A549 (cell line): Measurements from ENCODE around the gene KIF16B.

Experiments used
- CHD2 ChIP-seq: fragments of 150-350 bp; IDR thresholded peaks from 2 replicates; pipeline ENCODE4 v1.6.1; 2014; ENCODE audit warnings: low read length; ENCODE audit not compliant: partially characterized antibody
- CHD4 ChIP-seq: fragments of 200-600 bp; sonication (generic); IDR thresholded peaks from 2 replicates; pipeline ENCODE4 v1.6.1; 2016; ENCODE audit warnings: antibody characterized with exemption, mild to moderate bottlenecking, borderline replicate concordance
- EP300 ChIP-seq, 2 experiments: fragments of >200 bp; sonication (Bioruptor Twin); formaldehyde crosslinking; IDR thresholded peaks; 2 replicates in 1 of 2; 3 replicates in 1 of 2; pipeline ENCODE4 v1.6.1; 2016 to 2017
- HDAC2 ChIP-seq: fragments of 200-600 bp; sonication (generic); IDR thresholded peaks from 2 replicates; pipeline ENCODE4 v1.6.1; 2016
- MAFK ChIP-seq: fragments of 450-650 bp; IDR thresholded peaks from 2 replicates; pipeline ENCODE4 v1.6.1; 2014; ENCODE audit not compliant: partially characterized antibody
- MAZ ChIP-seq: fragments of 150-350 bp; IDR thresholded peaks from 2 replicates; pipeline ENCODE4 v1.6.1; 2014; ENCODE audit warnings: antibody characterized with exemption, low read depth, low read length, borderline replicate concordance
- POLR2A ChIP-seq: IDR thresholded peaks from 2 replicates; pipeline ENCODE4 v1.6.1; 2012; ENCODE audit warnings: mild to moderate bottlenecking, low read length
- SMC3 ChIP-seq: fragments of >200 bp; sonication (Bioruptor Twin); formaldehyde crosslinking; IDR thresholded peaks from 3 replicates; pipeline ENCODE4 v1.6.1; 2018; ENCODE audit warnings: inconsistent platforms
- ZFP36 ChIP-seq: fragments of 450-650 bp; IDR thresholded peaks from 2 replicates; pipeline ENCODE4 v1.6.1; 2014; ENCODE audit warnings: borderline replicate concordance; ENCODE audit not compliant: partially characterized antibody
- TF ChIP-seq, protein P1 (sequence below): fragments of >200 bp; sonication (Bioruptor Twin); formaldehyde crosslinking; IDR thresholded peaks from 3 replicates; pipeline ENCODE4 v1.5.1; 2016
- TF ChIP-seq, protein P2 (sequence below): fragments of 150-350 bp; IDR thresholded peaks from 2 replicates; pipeline ENCODE4 v1.6.1; 2014; ENCODE audit warnings: low read depth, mild to moderate bottlenecking, low read length
- TF ChIP-seq, protein P3 (sequence below): fragments of 250-450 bp; sonication (Bioruptor Pico); IDR thresholded peaks from 2 replicates; pipeline ENCODE4 v1.5.0; 2021; ENCODE audit warnings: mild to moderate bottlenecking, moderate library complexity, borderline replicate concordance
- TF ChIP-seq, protein P4 (sequence below): fragments of 200-600 bp; sonication (generic); IDR thresholded peaks from 2 replicates; pipeline ENCODE4 v1.6.1; 2016; ENCODE audit warnings: antibody characterized with exemption, mild to moderate bottlenecking, moderate library complexity
- TF ChIP-seq, protein P5 (sequence below): fragments of 450-650 bp; IDR thresholded peaks from 2 replicates; pipeline ENCODE4 v1.6.1; 2014; ENCODE audit warnings: antibody characterized with exemption

DNA sequence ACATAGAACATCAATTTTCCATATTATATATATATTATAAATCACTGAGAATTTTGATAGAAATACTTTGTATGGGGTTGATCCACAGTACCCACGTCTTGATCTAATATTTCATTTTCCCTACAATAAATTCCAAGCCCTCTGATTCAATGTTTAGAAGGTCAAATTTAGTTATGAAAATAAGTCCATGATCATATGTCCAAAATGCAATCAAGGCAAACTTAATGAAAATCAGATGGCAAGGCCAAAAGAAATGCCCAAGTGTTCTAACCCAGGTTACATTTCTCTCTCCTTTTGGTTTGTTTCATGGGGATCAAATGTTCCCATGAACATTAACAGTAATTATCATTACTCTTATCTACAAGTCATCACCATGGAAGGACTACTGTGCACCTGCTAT lies 203.8 kb downstream of the KIF16B start:
- TF ChIP-seq, protein P1, sequence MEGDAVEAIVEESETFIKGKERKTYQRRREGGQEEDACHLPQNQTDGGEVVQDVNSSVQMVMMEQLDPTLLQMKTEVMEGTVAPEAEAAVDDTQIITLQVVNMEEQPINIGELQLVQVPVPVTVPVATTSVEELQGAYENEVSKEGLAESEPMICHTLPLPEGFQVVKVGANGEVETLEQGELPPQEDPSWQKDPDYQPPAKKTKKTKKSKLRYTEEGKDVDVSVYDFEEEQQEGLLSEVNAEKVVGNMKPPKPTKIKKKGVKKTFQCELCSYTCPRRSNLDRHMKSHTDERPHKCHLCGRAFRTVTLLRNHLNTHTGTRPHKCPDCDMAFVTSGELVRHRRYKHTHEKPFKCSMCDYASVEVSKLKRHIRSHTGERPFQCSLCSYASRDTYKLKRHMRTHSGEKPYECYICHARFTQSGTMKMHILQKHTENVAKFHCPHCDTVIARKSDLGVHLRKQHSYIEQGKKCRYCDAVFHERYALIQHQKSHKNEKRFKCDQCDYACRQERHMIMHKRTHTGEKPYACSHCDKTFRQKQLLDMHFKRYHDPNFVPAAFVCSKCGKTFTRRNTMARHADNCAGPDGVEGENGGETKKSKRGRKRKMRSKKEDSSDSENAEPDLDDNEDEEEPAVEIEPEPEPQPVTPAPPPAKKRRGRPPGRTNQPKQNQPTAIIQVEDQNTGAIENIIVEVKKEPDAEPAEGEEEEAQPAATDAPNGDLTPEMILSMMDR, result no peak
- TF ChIP-seq CHD4, result no peak
- TF ChIP-seq, protein P2, sequence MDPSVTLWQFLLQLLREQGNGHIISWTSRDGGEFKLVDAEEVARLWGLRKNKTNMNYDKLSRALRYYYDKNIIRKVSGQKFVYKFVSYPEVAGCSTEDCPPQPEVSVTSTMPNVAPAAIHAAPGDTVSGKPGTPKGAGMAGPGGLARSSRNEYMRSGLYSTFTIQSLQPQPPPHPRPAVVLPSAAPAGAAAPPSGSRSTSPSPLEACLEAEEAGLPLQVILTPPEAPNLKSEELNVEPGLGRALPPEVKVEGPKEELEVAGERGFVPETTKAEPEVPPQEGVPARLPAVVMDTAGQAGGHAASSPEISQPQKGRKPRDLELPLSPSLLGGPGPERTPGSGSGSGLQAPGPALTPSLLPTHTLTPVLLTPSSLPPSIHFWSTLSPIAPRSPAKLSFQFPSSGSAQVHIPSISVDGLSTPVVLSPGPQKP, result no peak
- TF ChIP-seq POLR2A, result no peak
- no peak for TF ChIP-seq ZFP36
- TF ChIP-seq MAFK, result no peak
- TF ChIP-seq, protein P3, sequence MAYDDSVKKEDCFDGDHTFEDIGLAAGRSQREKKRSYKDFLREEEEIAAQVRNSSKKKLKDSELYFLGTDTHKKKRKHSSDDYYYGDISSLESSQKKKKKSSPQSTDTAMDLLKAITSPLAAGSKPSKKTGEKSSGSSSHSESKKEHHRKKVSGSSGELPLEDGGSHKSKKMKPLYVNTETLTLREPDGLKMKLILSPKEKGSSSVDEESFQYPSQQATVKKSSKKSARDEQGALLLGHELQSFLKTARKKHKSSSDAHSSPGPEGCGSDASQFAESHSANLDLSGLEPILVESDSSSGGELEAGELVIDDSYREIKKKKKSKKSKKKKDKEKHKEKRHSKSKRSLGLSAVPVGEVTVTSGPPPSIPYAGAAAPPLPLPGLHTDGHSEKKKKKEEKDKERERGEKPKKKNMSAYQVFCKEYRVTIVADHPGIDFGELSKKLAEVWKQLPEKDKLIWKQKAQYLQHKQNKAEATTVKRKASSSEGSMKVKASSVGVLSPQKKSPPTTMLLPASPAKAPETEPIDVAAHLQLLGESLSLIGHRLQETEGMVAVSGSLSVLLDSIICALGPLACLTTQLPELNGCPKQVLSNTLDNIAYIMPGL (CRISPR knock-in tag), result no peak
- TF ChIP-seq, protein P4, sequence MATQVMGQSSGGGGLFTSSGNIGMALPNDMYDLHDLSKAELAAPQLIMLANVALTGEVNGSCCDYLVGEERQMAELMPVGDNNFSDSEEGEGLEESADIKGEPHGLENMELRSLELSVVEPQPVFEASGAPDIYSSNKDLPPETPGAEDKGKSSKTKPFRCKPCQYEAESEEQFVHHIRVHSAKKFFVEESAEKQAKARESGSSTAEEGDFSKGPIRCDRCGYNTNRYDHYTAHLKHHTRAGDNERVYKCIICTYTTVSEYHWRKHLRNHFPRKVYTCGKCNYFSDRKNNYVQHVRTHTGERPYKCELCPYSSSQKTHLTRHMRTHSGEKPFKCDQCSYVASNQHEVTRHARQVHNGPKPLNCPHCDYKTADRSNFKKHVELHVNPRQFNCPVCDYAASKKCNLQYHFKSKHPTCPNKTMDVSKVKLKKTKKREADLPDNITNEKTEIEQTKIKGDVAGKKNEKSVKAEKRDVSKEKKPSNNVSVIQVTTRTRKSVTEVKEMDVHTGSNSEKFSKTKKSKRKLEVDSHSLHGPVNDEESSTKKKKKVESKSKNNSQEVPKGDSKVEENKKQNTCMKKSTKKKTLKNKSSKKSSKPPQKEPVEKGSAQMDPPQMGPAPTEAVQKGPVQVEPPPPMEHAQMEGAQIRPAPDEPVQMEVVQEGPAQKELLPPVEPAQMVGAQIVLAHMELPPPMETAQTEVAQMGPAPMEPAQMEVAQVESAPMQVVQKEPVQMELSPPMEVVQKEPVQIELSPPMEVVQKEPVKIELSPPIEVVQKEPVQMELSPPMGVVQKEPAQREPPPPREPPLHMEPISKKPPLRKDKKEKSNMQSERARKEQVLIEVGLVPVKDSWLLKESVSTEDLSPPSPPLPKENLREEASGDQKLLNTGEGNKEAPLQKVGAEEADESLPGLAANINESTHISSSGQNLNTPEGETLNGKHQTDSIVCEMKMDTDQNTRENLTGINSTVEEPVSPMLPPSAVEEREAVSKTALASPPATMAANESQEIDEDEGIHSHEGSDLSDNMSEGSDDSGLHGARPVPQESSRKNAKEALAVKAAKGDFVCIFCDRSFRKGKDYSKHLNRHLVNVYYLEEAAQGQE, result no peak
- TF ChIP-seq SMC3, result no peak
- no peak for TF ChIP-seq MAZ
- TF ChIP-seq EP300 (IDR thresholded peaks at IDR 0.05), result no peak
- TF ChIP-seq CHD2, result no peak
- TF ChIP-seq HDAC2, result no peak
- TF ChIP-seq, protein P5, sequence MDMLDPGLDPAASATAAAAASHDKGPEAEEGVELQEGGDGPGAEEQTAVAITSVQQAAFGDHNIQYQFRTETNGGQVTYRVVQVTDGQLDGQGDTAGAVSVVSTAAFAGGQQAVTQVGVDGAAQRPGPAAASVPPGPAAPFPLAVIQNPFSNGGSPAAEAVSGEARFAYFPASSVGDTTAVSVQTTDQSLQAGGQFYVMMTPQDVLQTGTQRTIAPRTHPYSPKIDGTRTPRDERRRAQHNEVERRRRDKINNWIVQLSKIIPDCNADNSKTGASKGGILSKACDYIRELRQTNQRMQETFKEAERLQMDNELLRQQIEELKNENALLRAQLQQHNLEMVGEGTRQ, result no peak
